CD8-positive, alpha-beta memory T cell (primary cell): ENCODE data around the gene RFC2. TPM values are rescaled to one million over a fixed set of nuclear protein-coding genes. Genes with fewer than 3 reads are reported as not detected.
A peak's percentile ranks its signal among the peaks of the same experiment; 100 is the strongest.

Experiments used
- CTCF ChIA-PET: fragments of 350-600 bp; sonication (Branson Sonifier 250); formaldehyde crosslinking; loops from one replicate; lab custom pipeline; 2021; ENCODE audit warnings: antibody characterized with exemption; lab: Charles Lee
- POLR2A ChIA-PET: fragments of 350-600 bp; sonication (Branson Sonifier 250); formaldehyde crosslinking; loops from one replicate; lab custom pipeline; 2021; ENCODE audit warnings: antibody characterized with exemption; lab: Charles Lee
- DNase-seq, 5 donors: peaks; one replicate each; pipeline versions ENCODE4 v3.0.0 to v3.0.0-alpha.2; 2020 to 2022; ENCODE audit warnings: mixed read lengths in 1 of 5
- H3K27ac ChIP-seq: one replicate; pipeline ENCODE4 v1.7.0; 2013; ENCODE audit warnings: low read depth, mild to moderate bottlenecking, low read length, moderate library complexity
- H3K27me3 ChIP-seq: 2 replicates; pipeline ENCODE4 v1.7.0; 2013; ENCODE audit warnings: low read length, mild to moderate bottlenecking; ENCODE audit not compliant: insufficient read depth, poor library complexity, severe bottlenecking
- H3K36me3 ChIP-seq: 2 replicates; pipeline ENCODE4 v1.7.0; 2013; ENCODE audit warnings: mild to moderate bottlenecking, low read length, moderate library complexity; ENCODE audit not compliant: insufficient read depth
- H3K4me1 ChIP-seq: 2 replicates; pipeline ENCODE4 v1.7.0; 2013; ENCODE audit warnings: mild to moderate bottlenecking, low read length, moderate library complexity; ENCODE audit not compliant: insufficient read depth
- H3K4me3 ChIP-seq: 2 replicates; pipeline ENCODE4 v1.7.0; 2013; ENCODE audit warnings: mild to moderate bottlenecking, low read length
- H3K9me3 ChIP-seq: 2 replicates; pipeline ENCODE4 v1.7.0; 2013; ENCODE audit warnings: mild to moderate bottlenecking, low read length
- H3K27ac Mint-ChIP-seq, 8 donors: one replicate each; pipeline ENCODE4 v1.8.0; 2020 to 2021; ENCODE audit warnings: mixed read lengths in 8 of 8, mild to moderate bottlenecking in 6 of 8, inconsistent platforms in 3 of 8, moderate library complexity in 3 of 8
- H3K27me3 Mint-ChIP-seq, 2 donors: one replicate each; pipeline ENCODE4 v1.8.0; 2020 to 2021; ENCODE audit warnings: mixed read lengths in 2 of 2, mild to moderate bottlenecking in 1 of 2, moderate library complexity in 1 of 2
- H3K36me3 Mint-ChIP-seq, 3 donors: one replicate each; pipeline ENCODE4 v1.8.0; 2020 to 2021; ENCODE audit warnings: mixed read lengths in 3 of 3, inconsistent platforms in 1 of 3, mild to moderate bottlenecking in 1 of 3
- H3K4me1 Mint-ChIP-seq, 3 donors: one replicate each; pipeline ENCODE4 v1.8.0; 2020 to 2021; ENCODE audit warnings: mixed read lengths in 3 of 3, inconsistent platforms in 1 of 3, mild to moderate bottlenecking in 1 of 3
- H3K4me3 Mint-ChIP-seq, 7 donors: one replicate each; pipeline ENCODE4 v1.8.0; 2020 to 2021; ENCODE audit warnings: mixed read lengths in 7 of 7, mild to moderate bottlenecking in 6 of 7, moderate library complexity in 4 of 7, inconsistent platforms in 2 of 7
- H3K9me3 Mint-ChIP-seq, 5 donors: one replicate each; pipeline ENCODE4 v1.8.0; 2020 to 2022; ENCODE audit warnings: mixed read lengths in 5 of 5, mild to moderate bottlenecking in 3 of 5, moderate library complexity in 2 of 5, inconsistent platforms in 1 of 5
- polyA plus RNA-seq: library from polyadenylated mRNA; unstranded; fragments of 300-500 nt; fragmentation: Illumina TruSeq; gene quantifications from one replicate; pipeline ENCODE4 v1.2.3, GENCODE V29; 2021
- total RNA-seq, 2 experiments: library from RNA; stranded (reverse); gene quantifications; one replicate each; pipeline ENCODE4 v1.2.3, GENCODE V29; 2021

Gene RFC2
- total and polyA plus RNA-seq, 3 experiments from 2014 or later: 24.8 to 99.4 (median 88.9) TPM

DNA sequence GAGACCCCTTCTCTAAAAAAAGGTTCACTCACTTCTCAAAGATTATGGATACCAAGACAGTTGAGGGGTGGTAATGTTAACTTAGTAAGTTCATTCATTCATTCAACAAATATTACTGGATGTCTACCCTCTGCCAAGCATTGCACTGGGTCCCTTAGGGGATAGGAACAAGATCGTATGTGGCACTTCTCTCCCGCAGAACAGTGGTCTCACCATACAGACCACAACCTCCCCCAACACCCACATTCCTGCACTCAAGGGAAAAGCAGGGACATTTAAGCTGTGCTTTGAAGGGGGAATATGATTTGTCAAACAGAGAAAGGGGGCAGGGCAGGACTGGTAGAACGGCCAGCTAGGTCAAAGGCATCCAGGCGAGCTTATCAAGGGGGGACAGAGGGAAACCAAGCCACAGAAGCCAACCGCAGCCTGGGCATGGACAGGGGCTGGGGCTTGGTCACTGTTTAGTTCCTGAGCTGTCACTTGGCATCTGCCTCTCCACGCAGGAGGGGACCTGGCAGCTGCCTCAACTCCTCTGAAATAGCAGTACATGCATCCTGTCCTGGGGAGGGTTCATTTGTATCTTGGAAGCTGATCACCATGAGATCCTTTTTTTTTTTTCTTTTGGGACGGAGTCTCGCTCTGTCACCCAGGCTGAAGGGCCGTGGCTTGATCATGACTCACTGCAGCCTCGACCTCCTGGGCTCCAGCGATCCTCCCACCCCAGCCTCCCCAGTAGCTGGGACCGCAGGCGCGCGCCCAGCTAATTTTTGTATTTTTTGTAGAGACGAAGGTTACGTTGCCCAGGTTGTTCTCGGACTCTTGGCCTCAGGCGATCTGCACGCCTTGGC, 34.1 kb upstream of the RFC2 start:
- H3K27me3 Mint-ChIP-seq: peaks cover 4 to 11% of the 10 kb centered on the region in 2 donors
- peak overlapping the region in 6 of 8 donors; percentile 50 to 91 (median 78) for H3K27ac Mint-ChIP-seq
- no peaks in the 10 kb centered on the region for H3K27me3 ChIP-seq
- peaks cover 0 to 1% (median 0%) of the 10 kb centered on the region in 3 donors for H3K36me3 Mint-ChIP-seq
- H3K36me3 ChIP-seq: no peaks in the 10 kb centered on the region
- POLR2A ChIA-PET: interaction anchor here (1.0 to 1.5 kb wide), 2 partner anchors 17 to 18 kb away, joined by 3 to 6 read pairs; no protein-coding TSS in a partner anchor
- DNase-seq: no peak
- no peak overlapping the region for H3K27ac ChIP-seq
- H3K4me3 ChIP-seq: peak overlapping the region; percentile 49
- H3K4me3 Mint-ChIP-seq: peak overlapping the region; percentile 86 to 93 (median 88)
- peaks cover 24% of the 10 kb centered on the region for H3K4me1 ChIP-seq
- H3K9me3 Mint-ChIP-seq: no peaks in the 10 kb centered on the region
- no peaks in the 10 kb centered on the region for H3K9me3 ChIP-seq
- CTCF ChIA-PET: interaction anchor here (0.9 to 2.2 kb wide), 5 partner anchors 13 to 113 kb away, joined by 3 to 6 read pairs (median 4); no protein-coding TSS in a partner anchor
- H3K4me1 Mint-ChIP-seq: peaks cover 18 to 24% (median 23%) of the 10 kb centered on the region in 3 donors

GRCh38 chr7:74287303-74288033, 33.3 kb upstream of the RFC2 start:
- peaks cover 0 to 1% (median 0%) of the 10 kb centered on the region in 3 donors for H3K36me3 Mint-ChIP-seq
- H3K27ac Mint-ChIP-seq: peak overlapping the region in 2 of 8 donors; percentile 24 to 54
- DNase-seq: no peak
- Histone ChIP-seq H3K4me3 (no peak overlapping the region), H3K4me1 (peaks cover 24% of the 10 kb centered on the region), H3K36me3 (no peaks in the 10 kb centered on the region), H3K9me3 (no peaks in the 10 kb centered on the region), H3K27ac (no peak overlapping the region), H3K27me3 (no peaks in the 10 kb centered on the region)
- H3K4me3 Mint-ChIP-seq: peak overlapping the region in 3 of 7 donors; percentile 88 to 91 (median 88)
- POLR2A ChIA-PET: no interaction called here
- peaks cover 18 to 24% (median 23%) of the 10 kb centered on the region in 3 donors for H3K4me1 Mint-ChIP-seq
- peaks cover 7 to 13% of the 10 kb centered on the region in 2 donors for H3K27me3 Mint-ChIP-seq
- CTCF ChIA-PET: interaction anchor here (0.9 to 2.2 kb wide), 4 partner anchors 12 to 114 kb away, joined by 4 to 6 read pairs (median 4); no protein-coding TSS in a partner anchor
- no peaks in the 10 kb centered on the region for H3K9me3 Mint-ChIP-seq

DNA sequence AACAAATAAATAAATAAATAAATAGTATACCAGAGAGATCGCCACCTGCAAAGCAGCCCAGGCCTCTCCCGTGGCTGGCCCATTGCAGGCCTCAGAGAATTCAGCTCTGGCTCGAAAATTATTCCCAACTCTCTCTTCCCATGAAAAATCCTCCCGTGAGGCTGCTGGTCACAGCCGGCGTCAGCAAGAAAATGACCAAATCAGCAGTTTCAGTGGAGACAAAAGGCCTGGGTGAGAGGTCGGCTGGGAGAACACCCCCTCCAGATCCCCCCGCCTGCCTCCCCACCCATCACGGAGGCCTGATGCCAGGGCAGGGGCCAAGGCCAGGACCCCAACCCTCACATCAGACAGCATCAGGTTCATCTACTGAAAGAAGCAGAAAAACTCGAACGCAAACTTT, 31.9 kb upstream of the RFC2 start:
- H3K4me1 Mint-ChIP-seq: peaks cover 16 to 24% (median 18%) of the 10 kb centered on the region in 3 donors
- Histone ChIP-seq H3K4me3 (no peak overlapping the region), H3K4me1 (peaks cover 24% of the 10 kb centered on the region), H3K27me3 (no peaks in the 10 kb centered on the region), H3K36me3 (no peaks in the 10 kb centered on the region), H3K9me3 (no peaks in the 10 kb centered on the region), H3K27ac (no peak overlapping the region)
- POLR2A ChIA-PET: no interaction called here
- no peak overlapping the region for H3K4me3 Mint-ChIP-seq
- H3K36me3 Mint-ChIP-seq: peaks cover 0 to 1% (median 0%) of the 10 kb centered on the region in 3 donors
- CTCF ChIA-PET: no interaction called here
- peaks cover 8 to 13% of the 10 kb centered on the region in 2 donors for H3K27me3 Mint-ChIP-seq
- no peak overlapping the region for H3K27ac Mint-ChIP-seq
- no peaks in the 10 kb centered on the region for H3K9me3 Mint-ChIP-seq
- no peak for DNase-seq

GRCh38 chr7:74284781-74285259, 30.6 kb upstream of the RFC2 start:
- Histone ChIP-seq H3K36me3 (no peaks in the 10 kb centered on the region), H3K4me1 (peaks cover 14% of the 10 kb centered on the region), H3K9me3 (no peaks in the 10 kb centered on the region), H3K27ac (no peak overlapping the region), H3K4me3 (no peak overlapping the region), H3K27me3 (no peaks in the 10 kb centered on the region)
- Mint-ChIP-seq H3K4me3 (no peak overlapping the region), H3K4me1 (peaks cover 11 to 13% (median 12%) of the 10 kb centered on the region in 3 donors), H3K36me3 (peaks cover 0 to 1% (median 0%) of the 10 kb centered on the region in 3 donors), H3K27me3 (peaks cover 11 to 13% of the 10 kb centered on the region in 2 donors), H3K27ac (no peak overlapping the region), H3K9me3 (no peaks in the 10 kb centered on the region)
- CTCF ChIA-PET: no interaction called here
- POLR2A ChIA-PET: no interaction called here
- DNase-seq: no peak

GRCh38 chr7:74283858-74284447, 29.8 kb upstream of the RFC2 start:
- Mint-ChIP-seq H3K36me3 (peaks cover 0 to 1% (median 0%) of the 10 kb centered on the region in 3 donors), H3K4me1 (peaks cover 10 to 11% (median 11%) of the 10 kb centered on the region in 3 donors), H3K27me3 (peaks cover 11 to 13% of the 10 kb centered on the region in 2 donors), H3K4me3 (no peak overlapping the region), H3K9me3 (no peaks in the 10 kb centered on the region), H3K27ac (no peak overlapping the region)
- Histone ChIP-seq H3K4me1 (peaks cover 13% of the 10 kb centered on the region), H3K27ac (no peak overlapping the region), H3K36me3 (no peaks in the 10 kb centered on the region), H3K4me3 (no peak overlapping the region), H3K27me3 (no peaks in the 10 kb centered on the region), H3K9me3 (no peaks in the 10 kb centered on the region)
- ChIA-PET CTCF (no interaction called here), POLR2A (no interaction called here)
- DNase-seq: no peak

- Histone ChIP-seq H3K9me3 (no peaks in the 10 kb centered on the region), H3K27me3 (no peaks in the 10 kb centered on the region), H3K27ac (no peak overlapping the region), H3K4me3 (no peak overlapping the region), H3K36me3 (no peaks in the 10 kb centered on the region), H3K4me1 (peaks cover 3% of the 10 kb centered on the region)
- POLR2A ChIA-PET: no interaction called here
- no peaks in the 10 kb centered on the region for H3K36me3 Mint-ChIP-seq
- peaks cover 11 to 15% of the 10 kb centered on the region in 2 donors for H3K27me3 Mint-ChIP-seq
- peaks cover 0 to under 1% (median under 1%) of the 10 kb centered on the region in 3 donors for H3K4me1 Mint-ChIP-seq
- DNase-seq: no peak
- peak overlapping the region in 1 of 7 donors; percentile 72 for H3K4me3 Mint-ChIP-seq
- no peak overlapping the region for H3K27ac Mint-ChIP-seq
- CTCF ChIA-PET: no interaction called here
- no peaks in the 10 kb centered on the region for H3K9me3 Mint-ChIP-seq
Measured at GRCh38 chr7:74282748-74283459, 28.7 kb upstream of the RFC2 start.

GRCh38 chr7:74280985-74281384, 26.8 kb upstream of the RFC2 start:
- H3K27ac ChIP-seq: no peak overlapping the region
- Mint-ChIP-seq H3K27me3 (peaks cover 11 to 13% of the 10 kb centered on the region in 2 donors), H3K27ac (no peak overlapping the region), H3K4me1 (no peaks in the 10 kb centered on the region), H3K9me3 (no peaks in the 10 kb centered on the region), H3K36me3 (no peaks in the 10 kb centered on the region), H3K4me3 (no peak overlapping the region)
- POLR2A ChIA-PET: interaction anchor here (0.6 kb wide), 1 partner anchor 11 kb away, joined by 3 read pairs; no protein-coding TSS in a partner anchor
- no peak overlapping the region for H3K4me3 ChIP-seq
- H3K36me3 ChIP-seq: no peaks in the 10 kb centered on the region
- H3K4me1 ChIP-seq: no peaks in the 10 kb centered on the region
- H3K27me3 ChIP-seq: no peaks in the 10 kb centered on the region
- no peak for DNase-seq
- CTCF ChIA-PET: interaction anchor here (0.7 kb wide), 1 partner anchor 13 kb away, joined by 3 read pairs; no protein-coding TSS in a partner anchor
- no peaks in the 10 kb centered on the region for H3K9me3 ChIP-seq
